OCI-LY3 (cell line): Measurements from ENCODE around the gene CTAGE9.

ENCODE experiments used
- CTCF ChIP-seq: fragments of 200-600, 300-600 bp; sonication (generic); IDR thresholded peaks from 2 replicates; pipeline ENCODE4 v1.5.1; 2014; ENCODE audit warnings: antibody characterized with exemption, low read length, low read depth
- EZH2phosphoT487 ChIP-seq: fragments of 200-600 bp; shearing (Covaris generic); IDR thresholded peaks from 2 replicates; pipeline ENCODE4 v1.6.1; 2018; ENCODE audit warnings: antibody characterized with exemption, mixed run types, low read depth

- TF ChIP-seq CTCF, result no peak
- no peak for TF ChIP-seq EZH2phosphoT487
Measured at GRCh38 chr6:131740161-131740560, 29.3 kb upstream of the CTAGE9 start.
